ENCODE data around the gene TEX29. TPM values are rescaled to one million over a fixed set of nuclear protein-coding genes. Genes with fewer than 3 reads are reported as not detected.
A peak's percentile ranks its signal among the peaks of the same experiment; 100 is the strongest.

The TEX29 gene
- total RNA-seq, 1 donor from 2014 or later: 0.54 TPM

GRCh38 chr13:111296417-111296816 is 24.0 kb upstream of the TEX29 start:
- DNase-seq (ENCODE audit: low spot score): no peak
- Mint-ChIP-seq H3K27me3 (ENCODE audit: unreplicated experiment) (peaks cover 2% of the 10 kb centered on the region), H3K4me1 (ENCODE audit: unreplicated experiment) (no peaks in the 10 kb centered on the region), H3K36me3 (ENCODE audit: low read depth, unreplicated experiment) (peaks cover 35% of the 10 kb centered on the region), H3K27ac (ENCODE audit: unreplicated experiment) (no peak overlapping the region), H3K4me3 (ENCODE audit: unreplicated experiment) (no peak overlapping the region), H3K9me3 (ENCODE audit: unreplicated experiment) (no peaks in the 10 kb centered on the region)
- TF ChIP-seq, protein P1, sequence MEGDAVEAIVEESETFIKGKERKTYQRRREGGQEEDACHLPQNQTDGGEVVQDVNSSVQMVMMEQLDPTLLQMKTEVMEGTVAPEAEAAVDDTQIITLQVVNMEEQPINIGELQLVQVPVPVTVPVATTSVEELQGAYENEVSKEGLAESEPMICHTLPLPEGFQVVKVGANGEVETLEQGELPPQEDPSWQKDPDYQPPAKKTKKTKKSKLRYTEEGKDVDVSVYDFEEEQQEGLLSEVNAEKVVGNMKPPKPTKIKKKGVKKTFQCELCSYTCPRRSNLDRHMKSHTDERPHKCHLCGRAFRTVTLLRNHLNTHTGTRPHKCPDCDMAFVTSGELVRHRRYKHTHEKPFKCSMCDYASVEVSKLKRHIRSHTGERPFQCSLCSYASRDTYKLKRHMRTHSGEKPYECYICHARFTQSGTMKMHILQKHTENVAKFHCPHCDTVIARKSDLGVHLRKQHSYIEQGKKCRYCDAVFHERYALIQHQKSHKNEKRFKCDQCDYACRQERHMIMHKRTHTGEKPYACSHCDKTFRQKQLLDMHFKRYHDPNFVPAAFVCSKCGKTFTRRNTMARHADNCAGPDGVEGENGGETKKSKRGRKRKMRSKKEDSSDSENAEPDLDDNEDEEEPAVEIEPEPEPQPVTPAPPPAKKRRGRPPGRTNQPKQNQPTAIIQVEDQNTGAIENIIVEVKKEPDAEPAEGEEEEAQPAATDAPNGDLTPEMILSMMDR (IDR thresholded peaks at IDR 0.05; ENCODE audit: unreplicated experiment): no peak

DNA sequence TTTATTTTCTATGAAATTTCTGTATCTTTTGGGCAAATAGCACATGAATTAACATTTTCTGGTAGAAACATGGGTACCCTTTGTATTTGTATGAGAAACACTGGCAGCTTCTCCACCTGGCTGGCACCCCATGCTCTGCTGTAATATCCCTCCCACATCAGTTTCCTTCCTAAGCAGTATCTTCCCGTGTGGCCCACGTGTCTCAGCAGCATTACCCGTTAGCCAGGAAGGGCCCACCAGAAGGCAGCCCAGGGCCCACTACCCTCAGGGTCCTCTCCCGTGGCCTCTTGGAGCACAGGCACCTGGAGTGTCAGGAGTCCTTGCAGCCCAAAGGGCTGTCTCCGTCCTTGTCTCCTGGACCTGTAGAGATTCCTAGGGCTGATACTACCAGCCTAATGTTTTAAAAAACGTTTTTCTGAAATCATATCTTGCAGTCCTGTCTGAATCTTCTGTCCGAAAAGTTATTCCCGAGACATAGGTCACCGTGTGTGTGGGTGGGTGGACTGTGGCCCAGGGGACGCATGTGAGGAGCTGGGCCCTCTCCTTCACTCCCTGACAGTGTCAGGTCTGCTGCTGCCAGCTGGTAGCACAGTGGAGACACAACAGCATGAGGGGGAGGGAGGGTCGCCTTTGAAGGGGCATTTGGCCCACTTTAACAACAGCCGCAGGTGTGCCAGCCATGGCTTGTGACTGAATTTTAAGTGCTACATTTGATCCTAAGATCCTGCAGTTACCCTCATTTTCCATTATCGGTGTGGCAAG is 22.0 kb upstream of the TEX29 start:
- TF ChIP-seq, protein P1 (IDR thresholded peaks at IDR 0.05; ENCODE audit: unreplicated experiment): no peak
- peak overlapping the region; percentile 66 for H3K27ac Mint-ChIP-seq (ENCODE audit: unreplicated experiment)
- no peak overlapping the region for H3K4me3 Mint-ChIP-seq (ENCODE audit: unreplicated experiment)

DNA sequence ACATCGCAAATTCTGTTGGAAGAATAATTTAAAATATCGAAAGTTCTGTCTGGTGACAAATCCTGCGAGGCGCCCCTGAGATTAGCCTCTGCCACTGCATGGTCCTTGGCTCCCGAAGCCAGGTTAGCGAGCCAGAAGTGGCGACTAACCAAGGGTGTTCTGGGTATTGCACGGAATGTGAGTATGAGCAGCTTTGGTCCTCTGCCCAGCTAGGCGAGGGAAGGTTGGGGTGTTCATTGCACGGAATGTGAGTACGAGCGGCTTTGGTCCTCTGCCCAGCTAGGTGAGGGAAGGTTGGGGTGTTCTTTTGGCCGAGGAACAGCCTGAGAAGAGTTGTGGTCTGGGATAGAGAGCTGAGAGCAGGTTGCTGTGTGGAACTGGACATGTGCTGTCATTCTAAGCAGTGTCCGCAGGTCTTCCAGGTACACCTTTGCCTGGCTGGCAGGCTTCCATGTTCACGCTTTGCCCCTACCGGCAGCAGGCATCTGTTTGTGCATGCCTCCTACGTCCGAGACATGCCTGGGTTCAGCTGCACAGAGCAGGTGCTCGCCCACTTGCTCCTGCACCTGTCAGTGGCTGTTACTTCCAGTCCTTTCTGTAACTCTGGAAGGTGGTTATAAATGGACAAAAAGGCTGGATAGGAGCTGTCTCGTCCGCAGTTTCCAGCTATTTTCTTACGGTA is 18.3 kb upstream of the TEX29 start:
- H3K4me3 Mint-ChIP-seq (ENCODE audit: unreplicated experiment): peak overlapping the region; percentile 67
- TF ChIP-seq, protein P1 (IDR thresholded peaks at IDR 0.05; ENCODE audit: unreplicated experiment): no peak
- H3K27ac Mint-ChIP-seq (ENCODE audit: unreplicated experiment): no peak overlapping the region
- DNase-seq (ENCODE audit: low spot score): no peak
- H3K27me3 Mint-ChIP-seq (ENCODE audit: unreplicated experiment): peaks cover 9% of the 10 kb centered on the region
- no peaks in the 10 kb centered on the region for H3K9me3 Mint-ChIP-seq (ENCODE audit: unreplicated experiment)
- peaks cover 51% of the 10 kb centered on the region for H3K36me3 Mint-ChIP-seq (ENCODE audit: low read depth, unreplicated experiment)
- H3K4me1 Mint-ChIP-seq (ENCODE audit: unreplicated experiment): no peaks in the 10 kb centered on the region

More for the DNA sequence above, 22.0 kb upstream of the TEX29 start:
- H3K4me1 Mint-ChIP-seq (ENCODE audit: unreplicated experiment): no peaks in the 10 kb centered on the region
- DNase-seq (ENCODE audit: low spot score): no peak
- H3K9me3 Mint-ChIP-seq (ENCODE audit: unreplicated experiment): no peaks in the 10 kb centered on the region
- peaks cover 38% of the 10 kb centered on the region for H3K36me3 Mint-ChIP-seq (ENCODE audit: low read depth, unreplicated experiment)
- peaks cover 4% of the 10 kb centered on the region for H3K27me3 Mint-ChIP-seq (ENCODE audit: unreplicated experiment)

DNA sequence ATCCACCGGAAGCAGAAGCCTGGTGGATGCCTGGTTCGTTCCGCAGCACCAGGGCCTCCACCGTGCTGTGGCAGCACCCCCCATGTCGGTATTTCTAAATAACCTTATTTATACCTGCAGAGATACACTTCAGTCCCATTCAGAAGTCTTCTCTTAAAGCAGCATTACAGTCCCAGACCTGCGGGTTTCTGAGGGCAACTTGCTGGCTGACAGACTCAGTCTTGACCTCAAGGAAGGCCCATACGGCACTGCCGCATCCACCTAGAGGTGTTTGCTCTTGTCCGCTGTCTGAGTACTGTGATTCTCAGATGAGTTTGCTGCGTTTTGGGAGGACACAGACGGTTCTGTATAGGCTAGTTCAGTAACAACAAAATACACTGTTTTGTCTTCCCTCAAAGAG is 16.9 kb upstream of the TEX29 start:
- peaks cover 12% of the 10 kb centered on the region for H3K27me3 Mint-ChIP-seq (ENCODE audit: unreplicated experiment)
- H3K4me3 Mint-ChIP-seq (ENCODE audit: unreplicated experiment): peak overlapping the region; percentile 77
- no peak overlapping the region for H3K27ac Mint-ChIP-seq (ENCODE audit: unreplicated experiment)
- H3K4me1 Mint-ChIP-seq (ENCODE audit: unreplicated experiment): no peaks in the 10 kb centered on the region
- H3K9me3 Mint-ChIP-seq (ENCODE audit: unreplicated experiment): no peaks in the 10 kb centered on the region
- TF ChIP-seq, protein P1 (IDR thresholded peaks at IDR 0.05; ENCODE audit: unreplicated experiment): no peak
- H3K36me3 Mint-ChIP-seq (ENCODE audit: low read depth, unreplicated experiment): peaks cover 60% of the 10 kb centered on the region
- no peak for DNase-seq (ENCODE audit: low spot score)

DNA sequence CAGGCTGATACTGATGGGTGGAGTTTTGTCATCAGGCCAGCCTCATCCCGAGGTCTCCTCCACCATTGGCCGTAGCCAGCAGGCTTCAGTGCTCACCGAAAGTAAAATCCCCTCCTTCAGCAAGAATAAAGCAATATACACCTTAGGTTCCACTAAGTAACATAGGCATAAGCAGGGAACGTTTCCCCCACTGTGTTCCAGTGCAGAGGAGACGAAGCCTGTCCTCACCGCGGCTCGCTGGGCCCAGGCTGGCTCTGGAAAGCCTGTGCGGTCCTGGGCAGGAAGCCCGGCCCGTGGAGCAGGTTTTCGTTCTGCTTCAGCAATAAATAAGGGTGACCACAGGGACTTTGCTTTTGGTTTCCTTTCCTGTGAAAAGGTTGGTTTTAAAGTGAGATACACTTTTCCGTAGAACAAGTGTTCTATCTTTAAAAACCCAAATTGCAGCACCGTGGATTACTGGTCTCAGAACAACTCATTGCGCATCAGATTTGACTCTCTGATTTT is 16.3 kb upstream of the TEX29 start:
- TF ChIP-seq, protein P1 (IDR thresholded peaks at IDR 0.05; ENCODE audit: unreplicated experiment): no peak
- no peak overlapping the region for H3K4me3 Mint-ChIP-seq (ENCODE audit: unreplicated experiment)
- H3K9me3 Mint-ChIP-seq (ENCODE audit: unreplicated experiment): no peaks in the 10 kb centered on the region
- H3K4me1 Mint-ChIP-seq (ENCODE audit: unreplicated experiment): no peaks in the 10 kb centered on the region
- no peak overlapping the region for H3K27ac Mint-ChIP-seq (ENCODE audit: unreplicated experiment)
- H3K36me3 Mint-ChIP-seq (ENCODE audit: low read depth, unreplicated experiment): peaks cover 65% of the 10 kb centered on the region
- DNase-seq (ENCODE audit: low spot score): no peak
- H3K27me3 Mint-ChIP-seq (ENCODE audit: unreplicated experiment): peaks cover 12% of the 10 kb centered on the region
